Mucosa of descending colon (tissue), 3 donors: ENCODE data around the gene PLXNA4. TPM values are rescaled to one million over a fixed set of nuclear protein-coding genes. Genes with fewer than 3 reads are reported as not detected.

Source experiments
- ATAC-seq: fragments of 200-7000 bp; cut with Tn5 transposase; one replicate; pipeline ENCODE4 v1.9.1; 2020; ENCODE audit warnings: mild to moderate bottlenecking, moderate library complexity
- DNase-seq, 3 donors: peaks; one replicate each; pipeline ENCODE4 v3.0.0-alpha.2; 2020
- H3K36me3 ChIP-seq: fragments of 200-600 bp; one replicate; pipeline ENCODE4 v1.8.0; 2021; ENCODE audit warnings: low read depth, mild to moderate bottlenecking
- H3K4me1 ChIP-seq: fragments of 200-600 bp; one replicate; pipeline ENCODE4 v1.8.0; 2021; ENCODE audit warnings: low read depth, mild to moderate bottlenecking
- H3K4me3 ChIP-seq: fragments of 200-600 bp; one replicate; pipeline ENCODE4 v1.8.0; 2021; ENCODE audit warnings: mild to moderate bottlenecking
- H3K9me3 ChIP-seq: fragments of 200-600 bp; one replicate; pipeline ENCODE4 v1.8.0; 2021; ENCODE audit warnings: mild to moderate bottlenecking
- intact Hi-C, 2 donors: fragments of 100-400 bp; cut with DNase I in 1 of 2; cut with micrococcal nuclease in 1 of 2; formaldehyde crosslinking; loops; one replicate each; pipeline versions ENCODE4 v1.11.0 to v1.11.1; 2022; cut with DNase I, micrococcal nuclease
- total RNA-seq, 3 donors: library from RNA; stranded (reverse); fragmentation: NEBNext Ultra II Directional in 2 of 3; extraction: Animal tissue kit (Norgen Biotek cat#: 25700) in 2 of 3; gene quantifications; one replicate each; pipeline versions ENCODE4 v1.2.1 to v1.2.4, GENCODE V29; 2021 to 2023
- TF ChIP-seq, protein P1 (sequence below): fragments of 200-600 bp; IDR thresholded peaks from one replicate; pipeline ENCODE4 v1.8.0; 2022; ENCODE audit warnings: antibody characterized with exemption, mild to moderate bottlenecking
- donor health status: DM: no; HTN: no; CAD: no; lungs with moderate emphysema.
- donor health status: DM: no; HTN: no; CAD: no.
- donor health status: DM: no; HTN: yes; CAD: no.

PLXNA4 gene
- total RNA-seq, 3 donors from 2014 or later, result 0.78 to 3.5 (median 2.7) TPM

- no peak for DNase-seq
- Histone ChIP-seq H3K36me3 (no peaks in the 10 kb centered on the region), H3K4me3 (no peak overlapping the region), H3K9me3 (no peaks in the 10 kb centered on the region), H3K4me1 (peaks cover 11% of the 10 kb centered on the region)
- no peak for ATAC-seq
- TF ChIP-seq, protein P1, sequence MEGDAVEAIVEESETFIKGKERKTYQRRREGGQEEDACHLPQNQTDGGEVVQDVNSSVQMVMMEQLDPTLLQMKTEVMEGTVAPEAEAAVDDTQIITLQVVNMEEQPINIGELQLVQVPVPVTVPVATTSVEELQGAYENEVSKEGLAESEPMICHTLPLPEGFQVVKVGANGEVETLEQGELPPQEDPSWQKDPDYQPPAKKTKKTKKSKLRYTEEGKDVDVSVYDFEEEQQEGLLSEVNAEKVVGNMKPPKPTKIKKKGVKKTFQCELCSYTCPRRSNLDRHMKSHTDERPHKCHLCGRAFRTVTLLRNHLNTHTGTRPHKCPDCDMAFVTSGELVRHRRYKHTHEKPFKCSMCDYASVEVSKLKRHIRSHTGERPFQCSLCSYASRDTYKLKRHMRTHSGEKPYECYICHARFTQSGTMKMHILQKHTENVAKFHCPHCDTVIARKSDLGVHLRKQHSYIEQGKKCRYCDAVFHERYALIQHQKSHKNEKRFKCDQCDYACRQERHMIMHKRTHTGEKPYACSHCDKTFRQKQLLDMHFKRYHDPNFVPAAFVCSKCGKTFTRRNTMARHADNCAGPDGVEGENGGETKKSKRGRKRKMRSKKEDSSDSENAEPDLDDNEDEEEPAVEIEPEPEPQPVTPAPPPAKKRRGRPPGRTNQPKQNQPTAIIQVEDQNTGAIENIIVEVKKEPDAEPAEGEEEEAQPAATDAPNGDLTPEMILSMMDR, result no peak
- intact Hi-C loops, result no loop called here
Observed at GRCh38 chr7:132276976-132277725, 299.1 kb downstream of the PLXNA4 start.

- Histone ChIP-seq H3K36me3 (no peaks in the 10 kb centered on the region), H3K4me1 (peaks cover 11% of the 10 kb centered on the region), H3K9me3 (no peaks in the 10 kb centered on the region), H3K4me3 (no peak overlapping the region)
- DNase-seq (peak in 2 of 3 donors; percentile 24 to 48), ATAC-seq (no peak)
- intact Hi-C loops, result no loop called here
- TF ChIP-seq, protein P1, result no peak
Observed at GRCh38 chr7:132276234-132276630, 300.0 kb downstream of the PLXNA4 start.

GRCh38 chr7:132275416-132276233, 300.6 kb downstream of the PLXNA4 start:
- DNase-seq (peak in 1 of 3 donors; percentile 51), ATAC-seq (peak; percentile 59)

DNA sequence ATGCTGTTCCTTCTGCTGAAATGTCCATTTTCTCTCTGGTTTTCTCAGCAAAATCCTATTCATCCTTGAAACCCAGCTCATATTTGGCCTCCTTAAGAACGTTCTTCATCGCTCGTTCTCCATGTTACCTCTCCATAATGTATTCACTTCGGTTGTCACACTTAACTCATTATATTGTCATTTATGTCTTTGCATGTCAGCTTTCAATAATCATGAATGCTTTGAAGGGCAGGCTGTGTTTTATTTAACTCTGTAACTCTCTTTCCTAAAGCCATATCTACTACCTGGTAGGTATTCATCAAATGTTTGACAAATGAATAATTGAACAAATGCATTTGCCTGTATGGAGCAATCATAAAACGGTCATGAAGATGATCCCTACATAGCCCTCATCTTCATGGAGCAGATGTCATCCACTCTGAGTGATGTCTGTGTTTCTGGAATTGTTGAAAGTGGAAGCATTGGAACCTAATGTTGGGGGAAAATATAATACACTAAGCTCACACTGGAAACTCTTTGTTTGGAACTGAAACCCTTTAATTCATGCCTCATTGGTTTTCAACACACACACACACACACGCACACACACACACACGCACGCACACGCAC, 303.4 kb downstream of the PLXNA4 start:
- peaks cover 11% of the 10 kb centered on the region for H3K4me1 ChIP-seq
- ATAC-seq, result no peak
- TF ChIP-seq, protein P1, result no peak
- intact Hi-C loops, result no loop called here
- H3K4me3 ChIP-seq, result no peak overlapping the region
- H3K9me3 ChIP-seq, result no peaks in the 10 kb centered on the region
- DNase-seq, result no peak
- no peaks in the 10 kb centered on the region for H3K36me3 ChIP-seq

More at GRCh38 chr7:132275416-132276233, 300.6 kb downstream of the PLXNA4 start:
- TF ChIP-seq, protein P1, result no peak
- Histone ChIP-seq H3K9me3 (no peaks in the 10 kb centered on the region), H3K36me3 (no peaks in the 10 kb centered on the region), H3K4me3 (no peak overlapping the region), H3K4me1 (peaks cover 11% of the 10 kb centered on the region)
- intact Hi-C loops, result no loop called here

DNA sequence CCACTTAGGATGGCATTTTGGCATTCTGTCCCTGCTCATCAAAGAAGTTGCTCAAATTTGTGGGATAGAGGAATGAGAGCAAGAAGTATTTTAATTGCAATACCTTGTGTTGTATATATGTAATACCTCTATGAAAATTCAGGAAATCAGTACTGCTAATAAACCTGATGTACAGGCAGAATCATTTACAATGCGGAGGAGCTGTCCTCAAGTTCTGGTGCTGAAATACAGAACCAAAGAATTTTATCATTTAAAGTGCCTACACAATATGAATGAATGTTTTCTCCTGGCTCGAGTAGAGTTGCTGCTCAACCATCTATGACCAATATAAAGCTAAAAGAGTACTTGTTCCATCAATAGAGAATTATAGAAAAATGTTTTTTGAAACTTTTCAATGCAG, 305.8 kb downstream of the PLXNA4 start:
- no peaks in the 10 kb centered on the region for H3K9me3 ChIP-seq
- intact Hi-C loops, result no loop called here
- no peak overlapping the region for H3K4me3 ChIP-seq
- no peaks in the 10 kb centered on the region for H3K36me3 ChIP-seq
- no peaks in the 10 kb centered on the region for H3K4me1 ChIP-seq
- DNase-seq (peak in 1 of 3 donors; percentile 57), ATAC-seq (no peak)
- TF ChIP-seq, protein P1, result no peak
